K562 (cell line): Measurements from ENCODE around the gene LAMB1. TPM values are rescaled to one million over a fixed set of nuclear protein-coding genes. Genes with fewer than 3 reads are reported as not detected.

Experiments used
- ATAC-seq: fragments of 200-7000 bp; cut with Tn5 transposase; 3 replicates; pipeline ENCODE4 v1.9.1; 2020; ENCODE audit warnings: moderate library complexity
- BruUV-seq: library from RNA; stranded (reverse); fragments of 400-500 nt; replicated peaks from 2 replicates; lab custom pipeline; 2021; lab: Mats Ljungman, UMichigan
- CTCF ChIA-PET: fragments of 300-600 bp; formaldehyde crosslinking; extraction: SDS; loops from one replicate; lab custom pipeline; 2021; ENCODE audit warnings: low intra/inter-chr PET ratio; lab: Yijun Ruan, JAX
- POLR2A ChIA-PET: fragments of 300-600, 350-650 bp; sonication (Branson Sonifier 250); formaldehyde crosslinking; extraction: SDS; loops from one replicate; lab custom pipeline; 2021; ENCODE audit warnings: antibody characterized with exemption, inconsistent platforms; lab: Yijun Ruan, JAX
- DNase-seq, 4 experiments: peaks; one replicate each; pipeline versions ENCODE4 v3.0.0 to v3.0.0-alpha.2; 2011 to 2018; ENCODE audit warnings: low spot score in 3 of 4, mixed read lengths in 3 of 4; ENCODE audit errors: extremely low read depth in 1 of 4
- FAIRE-seq: peaks from 2 replicates; lab custom pipeline; 2011; peaks lifted over from hg19 to GRCh38; lab: Jason Lieb, UNC
- H2AFZ ChIP-seq: 2 replicates; pipeline ENCODE4 v1.6.0; 2011; ENCODE audit warnings: low read depth, low read length, control low read depth, inconsistent platforms
- H3K27ac ChIP-seq: fragments of 200-600 bp; 3 replicates; pipeline ENCODE4 v1.8.0; 2011; ENCODE audit warnings: low read depth, mild to moderate bottlenecking, control low read depth, inconsistent platforms, low read length, moderate library complexity, mixed read lengths; ENCODE audit errors: extremely low read depth
- H3K27me3 ChIP-seq, 2 experiments: fragments of 300-600 bp in 1 of 2; 2 replicates in 1 of 2; 3 replicates in 1 of 2; pipeline versions ENCODE4 v1.6.0 to v1.8.0; 2011; ENCODE audit warnings: inconsistent platforms in 2 of 2, low read length in 2 of 2, mild to moderate bottlenecking in 1 of 2, mixed read lengths in 1 of 2, moderate library complexity in 1 of 2; ENCODE audit not compliant: control insufficient read depth in 2 of 2, insufficient read depth in 2 of 2
- H3K36me3 ChIP-seq: fragments of 300-600 bp; 3 replicates; pipeline ENCODE4 v1.8.0; 2011; ENCODE audit warnings: mild to moderate bottlenecking, low read length, inconsistent platforms; ENCODE audit not compliant: control insufficient read depth, insufficient read depth
- H3K4me1 ChIP-seq, 2 experiments: fragments of 200-600 bp in 1 of 2; replicated peaks in 1 of 2; 2 replicates in 1 of 2; 3 replicates in 1 of 2; pipeline versions ENCODE4 v1.5.1 to v1.8.0; 2011; ENCODE audit warnings: inconsistent platforms in 2 of 2, low read length in 2 of 2, mild to moderate bottlenecking in 1 of 2, mixed read lengths in 1 of 2, moderate library complexity in 1 of 2; ENCODE audit not compliant: control insufficient read depth in 2 of 2, insufficient read depth in 2 of 2
- H3K4me2 ChIP-seq: 2 replicates; pipeline ENCODE4 v1.6.1; 2011; ENCODE audit warnings: low read length, control low read depth, inconsistent platforms, mixed read lengths; ENCODE audit not compliant: insufficient read depth
- H3K4me3 ChIP-seq: fragments of 200-600 bp; sonication (generic), shearing (Covaris generic); 2 replicates; pipeline ENCODE4 v1.5.1; 2016; ENCODE audit warnings: control low read depth, inconsistent platforms
- H3K79me2 ChIP-seq: fragments of 200-600 bp; 3 replicates; pipeline ENCODE4 v1.8.0; 2011; ENCODE audit warnings: low read length, inconsistent platforms; ENCODE audit not compliant: control insufficient read depth, insufficient read depth
- H3K9ac ChIP-seq, 2 experiments: 2 replicates each; pipeline versions ENCODE4 v1.6.0 to v1.6.1; 2011; ENCODE audit warnings: low read depth in 2 of 2, low read length in 2 of 2, control low read depth in 1 of 2, inconsistent platforms in 1 of 2, mild to moderate bottlenecking in 1 of 2, mixed read lengths in 1 of 2; ENCODE audit not compliant: insufficient read depth in 1 of 2
- H3K9me1 ChIP-seq: one replicate; pipeline ENCODE4 v1.6.0; 2011; ENCODE audit warnings: inconsistent platforms, mild to moderate bottlenecking, low read length, moderate library complexity; ENCODE audit not compliant: control insufficient read depth, insufficient read depth
- H3K9me3 ChIP-seq: replicated peaks from 2 replicates; pipeline ENCODE4 v1.5.1; 2011; ENCODE audit warnings: low read depth, low read length, inconsistent platforms; ENCODE audit not compliant: control insufficient read depth, insufficient read depth
- H4K20me1 ChIP-seq: replicated peaks from 2 replicates; pipeline ENCODE4 v1.6.1; 2011; ENCODE audit warnings: low read length, inconsistent platforms, mixed read lengths; ENCODE audit not compliant: control insufficient read depth, insufficient read depth
- CHD1 ChIP-seq: fragments of 200-600 bp; sonication (generic); IDR thresholded peaks from one replicate; pipeline ENCODE4 v1.6.1; 2012; ENCODE audit warnings: mild to moderate bottlenecking, moderate library complexity, low read length, inconsistent platforms
- EHMT2 ChIP-seq: fragments of 450-650 bp; IDR thresholded peaks from 2 replicates; pipeline ENCODE4 v1.6.1; 2018; ENCODE audit warnings: antibody characterized with exemption
- SMARCC2 ChIP-seq: fragments of 450-650 bp; IDR thresholded peaks from 2 replicates; pipeline ENCODE4 v1.6.1; 2017; ENCODE audit warnings: antibody characterized with exemption, moderate library complexity, mild to moderate bottlenecking, low read depth
- SP2 ChIP-seq: IDR thresholded peaks from 2 replicates; pipeline ENCODE4 v1.6.1; 2011; ENCODE audit warnings: mild to moderate bottlenecking, low read depth, low read length, moderate library complexity; ENCODE audit not compliant: poor library complexity, severe bottlenecking; ENCODE audit errors: extremely low read depth
- WGBS: fragments of 100-300 bp; shearing (Covaris generic); methylation state at CpG from one replicate; pipeline ENCODE4 v1.1.6; 2016; ENCODE audit warnings: low coverage, mixed read lengths; ENCODE audit not compliant: insufficient coverage; ENCODE audit errors: missing lambda C conversion rate; 5-methylcytosine and 5-hydroxymethylcytosine counted together
- in situ Hi-C: fragments of 300-500 bp; cut with MboI; formaldehyde crosslinking; loops from 4 replicates; pipeline ENCODE4 v1.15.0; 2018; ENCODE audit warnings: inconsistent platforms, mixed read lengths
- intact Hi-C: fragments of 100-400 bp; cut with micrococcal nuclease; formaldehyde crosslinking; loops from 2 replicates; pipeline ENCODE4 v1.14.2; 2022
- polyA plus RNA-seq, 8 experiments: library from polyadenylated mRNA; depleted of rRNA in 4 of 8; stranded (reverse) in 5 of 8; unstranded in 3 of 8; fragments of >200 nt; fragmentation: Nextera tagmentation in 2 of 8; fragmentation: Illumina TruSeq in 1 of 8; extraction: Ambion mirVana in 2 of 8; extraction: Trizol in 1 of 8; gene quantifications; 2 replicates each; pipeline versions ENCODE4 v1.2.1 to v1.2.3, GENCODE V29; 2011 to 2014; ENCODE audit warnings: inconsistent platforms in 1 of 8, missing spikeins in 1 of 8
- total RNA-seq, 7 experiments: library from RNA; depleted of rRNA in 6 of 7; stranded (reverse); fragments of >200 nt in 6 of 7; fragmentation: Illumina TruSeq in 2 of 7; extraction: Trizol in 2 of 7; gene quantifications; 2 replicates each; pipeline versions ENCODE4 v1.2.1 to v1.2.3, GENCODE V29; 2011 to 2021; ENCODE audit warnings: low replicate concordance in 1 of 7
- TF ChIP-seq, protein P1 (sequence below): fragments of 450-650 bp; IDR thresholded peaks from 2 replicates; pipeline ENCODE4 v1.6.1; 2016
- TF ChIP-seq, protein P2 (sequence below): fragments of 450-650 bp; IDR thresholded peaks from 2 replicates; pipeline ENCODE4 v1.6.1; 2016; ENCODE audit warnings: low read depth, mild to moderate bottlenecking, moderate library complexity
- TF ChIP-seq, protein P3 (sequence below): fragments of 250-450 bp; sonication (Bioruptor Pico); IDR thresholded peaks from 2 replicates; pipeline ENCODE4 v1.8.0; 2021; ENCODE audit warnings: moderate library complexity, mild to moderate bottlenecking, inconsistent platforms

The LAMB1 gene
- total and polyA plus RNA-seq, 9 of the 15 experiments (the other 6 are each of a cell fraction or from before 2014, with no cell fraction given): 6.0 to 17.7 (median 12.3) TPM

DNA sequence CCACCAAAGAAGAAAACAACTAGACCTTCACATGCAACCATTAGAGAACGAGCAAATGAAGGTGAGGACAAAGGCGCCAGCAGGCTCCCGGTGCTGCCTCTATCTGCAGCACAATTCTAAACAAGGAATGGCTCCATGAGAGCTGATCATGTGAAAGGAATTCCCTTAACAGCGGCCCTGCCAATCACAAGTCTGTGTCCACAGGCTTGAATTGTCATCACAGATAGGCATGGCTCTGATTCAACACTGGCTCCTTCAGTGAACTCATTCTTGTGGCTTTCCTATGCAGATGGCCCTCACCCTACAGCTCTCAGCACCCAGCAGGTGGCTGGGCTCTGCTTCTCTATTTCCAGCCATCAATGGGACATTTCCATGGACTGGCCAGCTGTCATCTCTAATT lies 36.2 kb downstream of the LAMB1 start:
- Histone ChIP-seq H3K4me3 (no peak overlapping the region), H3K36me3 (peaks cover 16% of the 10 kb centered on the region; the same call in 1 of the 3 replicates), H3K27ac (no peak overlapping the region), H3K79me2 (no peaks in the 10 kb centered on the region), H2AFZ (no peak overlapping the region), H3K9me3 (no peaks in the 10 kb centered on the region), H4K20me1 (0 out of 2 replicates have a peak, but pooled peaks cover 3% of the 10 kb centered on the region), H3K4me1 (peaks cover 0 to 7% of the 10 kb centered on the region in 2 experiments; a peak in 3 of 5 replicates), H3K9ac (no peak overlapping the region), H3K4me2 (no peak overlapping the region), H3K9me1 (no peaks in the 10 kb centered on the region), H3K27me3 (no peaks in the 10 kb centered on the region; a peak in 1 of 5 replicates)
- DNase-seq: no peak
- ChIA-PET CTCF (no interaction called here), POLR2A (interaction anchor here (0.6 to 1.2 kb wide), 4 partner anchors 17 to 46 kb away, joined by 3 read pairs; no protein-coding TSS in a partner anchor)
- intact Hi-C loops: no loop called here
- WGBS: 45% methylated on average over 4 of the region's 4 CpGs
- in situ Hi-C loops: no loop called here
- ATAC-seq: peak; percentile 44
- TF ChIP-seq, protein P1, sequence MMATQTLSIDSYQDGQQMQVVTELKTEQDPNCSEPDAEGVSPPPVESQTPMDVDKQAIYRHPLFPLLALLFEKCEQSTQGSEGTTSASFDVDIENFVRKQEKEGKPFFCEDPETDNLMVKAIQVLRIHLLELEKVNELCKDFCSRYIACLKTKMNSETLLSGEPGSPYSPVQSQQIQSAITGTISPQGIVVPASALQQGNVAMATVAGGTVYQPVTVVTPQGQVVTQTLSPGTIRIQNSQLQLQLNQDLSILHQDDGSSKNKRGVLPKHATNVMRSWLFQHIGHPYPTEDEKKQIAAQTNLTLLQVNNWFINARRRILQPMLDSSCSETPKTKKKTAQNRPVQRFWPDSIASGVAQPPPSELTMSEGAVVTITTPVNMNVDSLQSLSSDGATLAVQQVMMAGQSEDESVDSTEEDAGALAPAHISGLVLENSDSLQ: peak; percentile 69
- TF ChIP-seq SMARCC2: no peak
- TF ChIP-seq, protein P2, sequence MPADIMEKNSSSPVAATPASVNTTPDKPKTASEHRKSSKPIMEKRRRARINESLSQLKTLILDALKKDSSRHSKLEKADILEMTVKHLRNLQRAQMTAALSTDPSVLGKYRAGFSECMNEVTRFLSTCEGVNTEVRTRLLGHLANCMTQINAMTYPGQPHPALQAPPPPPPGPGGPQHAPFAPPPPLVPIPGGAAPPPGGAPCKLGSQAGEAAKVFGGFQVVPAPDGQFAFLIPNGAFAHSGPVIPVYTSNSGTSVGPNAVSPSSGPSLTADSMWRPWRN: no peak
- no peak for TF ChIP-seq CHD1
- TF ChIP-seq, protein P3, sequence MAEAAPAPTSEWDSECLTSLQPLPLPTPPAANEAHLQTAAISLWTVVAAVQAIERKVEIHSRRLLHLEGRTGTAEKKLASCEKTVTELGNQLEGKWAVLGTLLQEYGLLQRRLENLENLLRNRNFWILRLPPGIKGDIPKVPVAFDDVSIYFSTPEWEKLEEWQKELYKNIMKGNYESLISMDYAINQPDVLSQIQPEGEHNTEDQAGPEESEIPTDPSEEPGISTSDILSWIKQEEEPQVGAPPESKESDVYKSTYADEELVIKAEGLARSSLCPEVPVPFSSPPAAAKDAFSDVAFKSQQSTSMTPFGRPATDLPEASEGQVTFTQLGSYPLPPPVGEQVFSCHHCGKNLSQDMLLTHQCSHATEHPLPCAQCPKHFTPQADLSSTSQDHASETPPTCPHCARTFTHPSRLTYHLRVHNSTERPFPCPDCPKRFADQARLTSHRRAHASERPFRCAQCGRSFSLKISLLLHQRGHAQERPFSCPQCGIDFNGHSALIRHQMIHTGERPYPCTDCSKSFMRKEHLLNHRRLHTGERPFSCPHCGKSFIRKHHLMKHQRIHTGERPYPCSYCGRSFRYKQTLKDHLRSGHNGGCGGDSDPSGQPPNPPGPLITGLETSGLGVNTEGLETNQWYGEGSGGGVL (CRISPR knock-in tag): no peak
- no peak for TF ChIP-seq EHMT2
- TF ChIP-seq SP2: no peak
- no peak for FAIRE-seq
- no TSS peak for BruUV-seq
